Nasal cavity respiratory epithelium epithelial cell of viscerocranial mucosa (primary cell): ENCODE results near the gene MPC1. TPM values are rescaled to one million over a fixed set of nuclear protein-coding genes. Genes with fewer than 3 reads are reported as not detected.

Experiments
- total RNA-seq: library from RNA; depleted of rRNA; stranded (reverse); fragments of >200 nt; gene quantifications from 2 replicates; pipeline ENCODE4 v1.2.3, GENCODE V29; 2014

MPC1 gene
- 21.8 and 35.9 TPM in 2 replicates for total RNA-seq

DNA sequence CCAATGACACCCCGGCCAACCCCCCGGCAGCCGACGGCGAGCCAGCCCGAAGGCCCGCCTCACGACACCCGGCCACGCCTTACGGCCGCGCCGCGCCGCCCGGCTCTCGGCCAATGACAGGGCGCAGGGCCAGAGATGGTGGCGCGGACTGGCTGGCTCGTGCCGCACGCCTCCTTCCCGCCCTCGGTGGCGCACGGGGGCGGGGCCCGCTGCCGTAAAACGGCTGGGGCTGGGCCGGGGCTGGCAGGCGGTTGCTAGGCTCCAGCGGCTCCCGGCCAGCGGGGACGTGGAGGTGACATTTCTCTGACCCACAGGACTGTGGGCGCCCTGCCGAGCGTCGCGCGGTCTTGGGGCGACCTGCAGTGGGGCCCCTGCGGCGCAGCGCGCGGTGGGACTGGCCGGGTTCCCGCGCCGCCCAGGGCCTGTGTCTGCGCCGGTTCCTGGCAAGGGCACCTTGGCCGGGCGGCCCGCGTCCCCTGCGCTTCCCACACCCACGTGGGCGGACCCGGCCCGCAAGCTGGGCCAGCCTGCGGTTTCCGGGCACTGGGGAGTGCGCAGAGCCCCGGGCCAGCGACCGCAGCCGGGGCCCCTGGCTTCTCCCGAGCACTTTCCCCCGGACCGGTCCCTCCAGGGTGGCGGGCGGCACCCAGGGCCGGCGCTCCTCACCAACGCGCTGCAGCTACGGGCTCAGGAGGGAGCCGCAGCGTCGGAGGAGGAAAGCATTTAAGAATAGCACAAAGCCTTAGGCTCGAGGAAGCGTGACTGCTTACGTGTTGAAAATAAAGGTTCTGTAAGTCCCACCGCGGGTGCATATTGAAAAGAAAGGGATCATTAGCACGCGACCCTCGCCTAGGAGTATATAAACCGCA, at the start of gene MPC1:
Gene MPC1, minus strand, starts transcription at position 8 of the 869 bp plus-strand sequence. CDS start 64 bp downstream, outside the sequence.

DNA sequence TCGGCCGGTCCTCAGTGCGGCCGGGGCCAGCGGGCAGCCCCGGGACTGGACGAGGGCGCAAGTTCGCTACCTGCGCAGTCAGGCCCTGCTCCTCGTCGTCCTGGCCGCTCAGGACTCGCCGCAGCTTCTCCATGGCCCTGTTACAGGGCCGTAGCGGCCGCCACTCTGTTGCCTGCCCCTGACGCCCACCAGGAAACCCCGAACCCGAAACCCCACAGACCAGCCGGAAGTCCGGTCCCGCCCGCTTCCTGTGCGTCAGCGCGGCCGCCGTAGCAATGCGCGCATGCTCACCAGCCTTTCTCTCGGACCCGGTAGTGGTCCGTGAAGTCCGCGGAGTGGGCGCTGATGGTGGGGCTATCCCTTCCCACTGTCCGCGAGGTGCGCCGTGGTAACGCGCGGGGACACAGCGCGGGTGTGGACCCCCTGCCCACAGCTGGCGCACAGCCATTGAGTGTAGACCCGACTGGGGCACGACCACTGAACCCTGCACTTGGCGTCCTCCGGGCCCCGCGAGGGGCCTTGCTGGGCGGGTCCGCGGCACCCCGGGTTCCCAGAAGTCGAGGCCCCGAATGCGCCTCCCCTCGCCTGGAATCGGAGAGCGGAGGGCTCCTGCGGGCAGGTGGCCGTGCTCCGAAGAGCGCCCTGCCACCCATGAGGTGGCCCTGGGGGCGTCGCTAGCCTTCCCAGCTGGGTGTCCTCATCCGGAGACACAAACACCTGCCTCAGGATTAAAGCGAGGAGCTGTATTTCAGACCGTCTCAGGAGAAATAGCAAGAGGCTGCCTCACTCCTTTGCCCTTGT, 40.2 kb downstream of the MPC1 start, which contains the start of gene SFT2D1:
Gene SFT2D1, minus strand, starts transcription at position 197 of the 801 bp plus-strand sequence. Its CDS starts 64 bp downstream, at position 133.

Other genes starting within 250 kb of the MPC1 start
- gene TBXT, start 215.1 kb downstream of the MPC1 start, total RNA-seq = not detected in 2 replicates
- under 0.01 TPM in 2 replicates for gene PRR18, start 74.5 kb downstream of the MPC1 start, total RNA-seq
- 43.1 and 44.4 TPM in 2 replicates for gene SFT2D1, start 40.4 kb downstream of the MPC1 start, total RNA-seq
- 0.68 and 2.6 TPM in 2 replicates for gene RAMACL, start 203.7 kb upstream of the MPC1 start, total RNA-seq
- 42.0 and 64.1 TPM in 2 replicates for gene RPS6KA2, start 244.3 kb upstream of the MPC1 start, total RNA-seq